ENCODE measurements around the gene RNF5. TPM values are rescaled to one million over a fixed set of nuclear protein-coding genes. Genes with fewer than 3 reads are reported as not detected.

RNF5 gene
- total and polyA plus RNA-seq, 9 of the 15 experiments (the other 6 are each of a cell fraction or from before 2014, with no cell fraction given), result 62.2 to 245 (median 129) TPM

- TF ChIP-seq THAP12 (CRISPR knock-in tag; IDR thresholded peaks at IDR 0.05), result 0 out of 2 replicates have a peak, but pooled peaks have one; percentile 22
- no peak for TF ChIP-seq FOXA1 (IDR thresholded peaks at IDR 0.05; ENCODE audit: borderline replicate concordance)
- no peak for TF ChIP-seq ZNF57 (CRISPR knock-in tag; IDR thresholded peaks at IDR 0.05)
- no peak for TF ChIP-seq KDM1A (IDR thresholded peaks at IDR 0.05)
- TF ChIP-seq THRB (CRISPR knock-in tag; conservative IDR thresholded peaks at IDR 0.05), result no peak
- no peak for TF ChIP-seq NFIC (IDR thresholded peaks at IDR 0.05)
- TF ChIP-seq PKNOX1 (IDR thresholded peaks at IDR 0.05), result peak; percentile 100
- TF ChIP-seq UBTF (IDR thresholded peaks at IDR 0.05; ENCODE audit: borderline replicate concordance in 1 of 2, low read depth in 2 of 2, low read length in 2 of 2), result no peak
- no peak for TF ChIP-seq DEAF1 (CRISPR knock-in tag; IDR thresholded peaks at IDR 0.05)
- TF ChIP-seq HCFC1 (IDR thresholded peaks at IDR 0.05; ENCODE audit: low read depth, low read length), result peak; percentile 8; the same call in 1 of the 2 replicates
- TF ChIP-seq TAF7 (tag; IDR thresholded peaks at IDR 0.05), result no peak
- no peak; the same call in 1 of the 2 replicates for TF ChIP-seq STAT6 (CRISPR knock-in tag; IDR thresholded peaks at IDR 0.05)
- TF ChIP-seq CBFB (CRISPR knock-in tag; IDR thresholded peaks at IDR 0.05), result no peak
- no peak for TF ChIP-seq CBFA2T3 (IDR thresholded peaks at IDR 0.05)
- TF ChIP-seq MAFF (IDR thresholded peaks at IDR 0.05; ENCODE audit: low read length), result peak; percentile 96
- TF ChIP-seq ZSCAN29 (IDR thresholded peaks at IDR 0.05), result no peak
- TF ChIP-seq MXI1 (IDR thresholded peaks at IDR 0.05; ENCODE audit: low read depth, low read length), result peak; percentile 88
Measured at GRCh38 chr6:32177788-32178546, at the start of gene RNF5 (continued).

All from K562 (cell line).